HCT116 (cell line): Measurements from ENCODE around the gene ADIRF. TPM values are rescaled to one million over a fixed set of nuclear protein-coding genes. Genes with fewer than 3 reads are reported as not detected.

Source experiments
- ATAC-seq: fragments of 200-7000 bp; cut with Tn5 transposase; 2 replicates; pipeline ENCODE4 v1.9.1; 2020; ENCODE audit warnings: mild to moderate bottlenecking, moderate library complexity
- BruUV-seq: library from RNA; stranded (reverse); fragments of 400-500 nt; replicated peaks from 2 replicates; lab custom pipeline; 2021; lab: Mats Ljungman, UMichigan
- CTCF ChIA-PET: fragments of 300-600 bp; sonication (Branson Sonifier 250); formaldehyde crosslinking; loops from one replicate; lab custom pipeline; 2021; ENCODE audit warnings: antibody characterized with exemption; lab: Charles Lee
- POLR2A ChIA-PET: fragments of 300-600, 350-600 bp; sonication (Branson Sonifier 250); formaldehyde crosslinking; loops from one replicate; lab custom pipeline; 2021; ENCODE audit warnings: antibody characterized with exemption; lab: Charles Lee
- RAD21 ChIA-PET, 2 experiments: fragments of 300-600 bp; sonication (Branson Sonifier 250); formaldehyde crosslinking; loops; one replicate each; lab custom pipeline; 2023; ENCODE audit warnings: low total read pairs in 2 of 2; ENCODE audit not compliant: uncharacterized antibody in 2 of 2, unreplicated experiment in 2 of 2, low non-redundant PET in 1 of 2; lab: Charles Lee
- DNase-seq: peaks from one replicate; pipeline ENCODE4 v3.0.0-alpha.2; 2010; ENCODE audit warnings: low read depth, low spot score
- H2AFZ ChIP-seq: fragments of 200-600 bp; shearing (Covaris generic), sonication (generic); 2 replicates; pipeline ENCODE4 v1.6.1; 2017; ENCODE audit warnings: low read depth, mixed run types, mixed read lengths, antibody characterized with exemption, low read length; ENCODE audit not compliant: poor library complexity, severe bottlenecking
- H3K27ac ChIP-seq: 2 replicates; pipeline ENCODE4 v1.5.1; 2012; ENCODE audit warnings: low read depth, low read length
- H3K27me3 ChIP-seq: fragments of 200-600 bp; sonication (generic); 2 replicates; pipeline ENCODE4 v1.6.1; 2016; ENCODE audit warnings: mixed run types, low read length, mixed read lengths; ENCODE audit not compliant: insufficient read depth
- H3K36me3 ChIP-seq, 2 experiments: fragments of 200-500 bp in 1 of 2; fragments of 200-600 bp in 1 of 2; sonication (Bioruptor generic) in 1 of 2; sonication (generic) in 1 of 2; 2 replicates each; pipeline versions ENCODE4 v1.5.1 to v1.6.1; 2014 to 2016; ENCODE audit warnings: low read length in 2 of 2, inconsistent platforms in 1 of 2, mixed read lengths in 1 of 2, mixed run types in 1 of 2; ENCODE audit not compliant: insufficient read depth in 2 of 2, control insufficient read depth in 1 of 2
- H3K4me1 ChIP-seq, 2 experiments: fragments of 200-600 bp in 1 of 2; sonication (generic) in 1 of 2; 2 replicates each; pipeline versions ENCODE4 v1.5.1 to v1.6.1; 2012 to 2017; ENCODE audit warnings: low read length in 2 of 2, inconsistent platforms in 1 of 2, mild to moderate bottlenecking in 1 of 2, mixed read lengths in 1 of 2, mixed run types in 1 of 2, moderate library complexity in 1 of 2; ENCODE audit not compliant: insufficient read depth in 2 of 2, control insufficient read depth in 1 of 2
- H3K4me2 ChIP-seq: fragments of 200-600 bp; sonication (generic); 2 replicates; pipeline ENCODE4 v1.6.1; 2017; ENCODE audit warnings: mixed run types, low read length, mixed read lengths
- H3K4me3 ChIP-seq, 2 experiments: fragments of 200-600 bp in 1 of 2; sonication (generic) in 1 of 2; replicated peaks in 1 of 2; 2 replicates each; pipeline ENCODE4 v1.5.1; 2011 to 2016; ENCODE audit warnings: low read length in 2 of 2, control low read depth in 1 of 2, low read depth in 1 of 2, mild to moderate bottlenecking in 1 of 2, mixed read lengths in 1 of 2, mixed run types in 1 of 2
- H3K79me2 ChIP-seq: fragments of 200-600 bp; sonication (generic); 2 replicates; pipeline ENCODE4 v1.6.1; 2017; ENCODE audit warnings: mild to moderate bottlenecking, mixed run types, low read length, moderate library complexity, mixed read lengths; ENCODE audit not compliant: insufficient read depth
- H3K9ac ChIP-seq: fragments of 200-600 bp; sonication (generic); 2 replicates; pipeline ENCODE4 v1.6.1; 2016; ENCODE audit warnings: low read length, mixed read lengths
- H3K9me2 ChIP-seq: fragments of 200-600 bp; sonication (generic), shearing (Covaris generic); 2 replicates; pipeline ENCODE4 v1.6.1; 2017; ENCODE audit warnings: mixed run types, mild to moderate bottlenecking, moderate library complexity; ENCODE audit not compliant: insufficient read depth
- H3K9me3 ChIP-seq, 2 experiments: fragments of 200-500 bp in 1 of 2; fragments of 200-600 bp in 1 of 2; sonication (Bioruptor generic) in 1 of 2; sonication (generic) in 1 of 2; 2 replicates each; pipeline ENCODE4 v1.6.1; 2014 to 2017; ENCODE audit warnings: low read length in 2 of 2, mixed read lengths in 2 of 2, inconsistent platforms in 1 of 2, low read depth in 1 of 2, mild to moderate bottlenecking in 1 of 2, mixed run types in 1 of 2, moderate library complexity in 1 of 2; ENCODE audit not compliant: control insufficient read depth in 1 of 2, insufficient read depth in 1 of 2
- H4K20me1 ChIP-seq: fragments of 200-600 bp; sonication (generic), shearing (Covaris generic); 2 replicates; pipeline ENCODE4 v1.6.1; 2017; ENCODE audit warnings: mixed run types, mild to moderate bottlenecking, moderate library complexity; ENCODE audit not compliant: insufficient read depth
- JUND ChIP-seq: IDR thresholded peaks from 2 replicates; pipeline ENCODE4 v1.6.1; 2012
- ZFX ChIP-seq: fragments of 450-650 bp; IDR thresholded peaks from 2 replicates; pipeline ENCODE4 v1.6.1; 2017
- ZNF274 ChIP-seq: fragments of 200-500 bp; sonication (Bioruptor generic); IDR thresholded peaks from 2 replicates; pipeline ENCODE4 v1.6.1; 2014; ENCODE audit warnings: mild to moderate bottlenecking, low read depth, low read length, inconsistent platforms
- intact Hi-C: fragments of 100-400 bp; cut with micrococcal nuclease; formaldehyde crosslinking; loops from 2 replicates; pipeline ENCODE4 v1.10.0; 2022
- total RNA-seq: library from RNA; stranded (reverse); gene quantifications from one replicate; pipeline ENCODE4 v1.2.1, GENCODE V29; 2021; ENCODE audit not compliant: unreplicated experiment
- TF ChIP-seq, protein P1 (sequence below): IDR thresholded peaks from 2 replicates; pipeline ENCODE4 v1.6.1; 2012
- TF ChIP-seq, protein P2 (sequence below): IDR thresholded peaks from 2 replicates; pipeline ENCODE4 v1.6.1; 2011; ENCODE audit warnings: mild to moderate bottlenecking, low read length, moderate library complexity; ENCODE audit not compliant: insufficient replicate concordance; ENCODE audit errors: extremely low read depth

The ADIRF gene
- total RNA-seq, 1 experiment from 2014 or later, result 448 TPM

DNA sequence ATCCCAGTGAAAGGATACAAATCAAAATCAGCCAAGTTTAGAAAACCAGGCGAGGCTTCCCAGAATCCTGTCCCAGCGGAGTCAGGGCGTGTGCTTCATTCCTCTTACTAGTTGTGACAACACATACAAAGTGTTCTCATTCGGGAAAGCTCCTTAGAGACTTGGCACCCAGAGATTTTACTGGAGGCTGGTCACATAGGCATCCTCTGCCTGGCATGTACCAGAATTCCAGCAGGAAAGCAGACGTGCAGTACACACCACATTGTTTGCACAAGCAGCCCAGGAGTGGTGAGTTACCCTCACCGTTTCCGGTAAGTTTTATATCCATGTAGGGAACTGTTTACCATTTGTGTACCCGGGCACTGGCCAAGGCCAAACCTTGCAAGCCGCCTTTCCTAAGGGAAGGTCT is 45.7 kb upstream of the ADIRF start:
- H3K9ac ChIP-seq, result no peak overlapping the region
- no peak overlapping the region for H3K4me2 ChIP-seq
- ATAC-seq, result no peak
- ChIA-PET RAD21 (no interaction called here), CTCF (no interaction called here), POLR2A (no interaction called here)
- H3K27ac ChIP-seq, result no peak overlapping the region
- peaks cover 4 to 12% of the 10 kb centered on the region in 2 experiments; a peak in 2 of 4 replicates for H3K36me3 ChIP-seq
- peaks cover 0 to 7% of the 10 kb centered on the region in 2 experiments; a peak in 1 of 4 replicates for H3K4me1 ChIP-seq
- H3K27me3 ChIP-seq, result no peaks in the 10 kb centered on the region
- no peaks in the 10 kb centered on the region for H3K79me2 ChIP-seq
- H2AFZ ChIP-seq, result no peak overlapping the region
- no peak for TF ChIP-seq JUND
- TF ChIP-seq ZNF274, result no peak
- TF ChIP-seq, protein P1, sequence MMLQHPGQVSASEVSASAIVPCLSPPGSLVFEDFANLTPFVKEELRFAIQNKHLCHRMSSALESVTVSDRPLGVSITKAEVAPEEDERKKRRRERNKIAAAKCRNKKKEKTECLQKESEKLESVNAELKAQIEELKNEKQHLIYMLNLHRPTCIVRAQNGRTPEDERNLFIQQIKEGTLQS, result no peak
- TF ChIP-seq ZFX, result no peak
- TF ChIP-seq, protein P2, sequence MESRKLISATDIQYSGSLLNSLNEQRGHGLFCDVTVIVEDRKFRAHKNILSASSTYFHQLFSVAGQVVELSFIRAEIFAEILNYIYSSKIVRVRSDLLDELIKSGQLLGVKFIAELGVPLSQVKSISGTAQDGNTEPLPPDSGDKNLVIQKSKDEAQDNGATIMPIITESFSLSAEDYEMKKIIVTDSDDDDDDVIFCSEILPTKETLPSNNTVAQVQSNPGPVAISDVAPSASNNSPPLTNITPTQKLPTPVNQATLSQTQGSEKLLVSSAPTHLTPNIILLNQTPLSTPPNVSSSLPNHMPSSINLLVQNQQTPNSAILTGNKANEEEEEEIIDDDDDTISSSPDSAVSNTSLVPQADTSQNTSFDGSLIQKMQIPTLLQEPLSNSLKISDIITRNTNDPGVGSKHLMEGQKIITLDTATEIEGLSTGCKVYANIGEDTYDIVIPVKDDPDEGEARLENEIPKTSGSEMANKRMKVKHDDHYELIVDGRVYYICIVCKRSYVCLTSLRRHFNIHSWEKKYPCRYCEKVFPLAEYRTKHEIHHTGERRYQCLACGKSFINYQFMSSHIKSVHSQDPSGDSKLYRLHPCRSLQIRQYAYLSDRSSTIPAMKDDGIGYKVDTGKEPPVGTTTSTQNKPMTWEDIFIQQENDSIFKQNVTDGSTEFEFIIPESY, result no peak
- TF ChIP-seq, all 23 proteins: peak for 0
- intact Hi-C loops, result no loop called here
- no peaks in the 10 kb centered on the region for H4K20me1 ChIP-seq
- DNase-seq, result no peak
- no peaks in the 10 kb centered on the region for H3K9me3 ChIP-seq
- no peaks in the 10 kb centered on the region for H3K9me2 ChIP-seq
- H3K4me3 ChIP-seq, result no peak overlapping the region
- BruUV-seq, result no TSS peak
